SKM-1 (cell line): ENCODE data around the gene ABCA2.

Experiments
- DNase-seq: peaks from one replicate; lab custom pipeline; 2025; ENCODE audit not compliant: unreplicated experiment; lab: John Stamatoyannopoulos, UW

The ABCA2 gene

DNA sequence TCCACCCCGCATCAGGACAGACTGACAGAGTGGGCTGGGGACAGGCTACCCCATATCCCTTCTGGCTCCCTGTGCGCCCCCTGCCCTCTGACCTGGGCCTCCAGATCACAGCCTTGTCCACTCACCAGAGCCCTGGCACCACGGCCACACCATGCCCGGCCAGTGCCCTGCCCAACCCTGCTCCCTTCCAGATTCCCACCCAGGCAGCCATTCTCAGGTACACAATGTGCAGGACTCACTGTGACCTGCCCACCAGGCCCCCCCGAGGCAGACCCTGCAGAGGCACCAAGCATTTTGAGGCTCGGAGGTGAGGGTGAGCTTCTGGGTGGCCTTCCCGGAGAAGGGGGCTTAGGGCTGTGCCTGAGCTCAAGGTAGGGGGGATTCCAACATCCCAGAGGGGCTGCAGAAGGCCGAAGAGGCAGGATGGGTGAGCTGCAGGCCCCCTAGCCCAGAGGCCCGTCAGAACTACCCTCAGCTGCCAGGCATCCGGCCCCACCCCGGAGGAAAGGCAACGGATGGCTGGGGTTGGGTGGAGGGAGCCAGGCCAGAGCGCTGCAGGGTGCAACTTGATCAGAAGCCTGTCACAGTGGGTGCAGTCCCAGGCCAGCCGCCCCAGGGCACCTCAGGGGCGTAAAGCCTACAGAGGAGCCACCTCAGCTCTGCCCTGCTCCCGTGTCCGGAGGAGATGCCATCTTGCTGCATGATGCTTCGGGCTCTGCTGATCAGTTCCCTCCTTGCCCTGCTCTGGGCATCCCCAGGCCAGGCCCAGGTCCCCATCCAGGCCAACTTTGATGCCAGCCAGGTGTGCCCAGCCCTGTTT is 45.6 kb downstream of the ABCA2 start, which contains the start of gene LCNL1:
Gene LCNL1 (plus strand): TSS at position 762 of the 820 bp plus-strand sequence. CDS start 594 bp downstream, outside the sequence.
- no peak for DNase-seq

DNA sequence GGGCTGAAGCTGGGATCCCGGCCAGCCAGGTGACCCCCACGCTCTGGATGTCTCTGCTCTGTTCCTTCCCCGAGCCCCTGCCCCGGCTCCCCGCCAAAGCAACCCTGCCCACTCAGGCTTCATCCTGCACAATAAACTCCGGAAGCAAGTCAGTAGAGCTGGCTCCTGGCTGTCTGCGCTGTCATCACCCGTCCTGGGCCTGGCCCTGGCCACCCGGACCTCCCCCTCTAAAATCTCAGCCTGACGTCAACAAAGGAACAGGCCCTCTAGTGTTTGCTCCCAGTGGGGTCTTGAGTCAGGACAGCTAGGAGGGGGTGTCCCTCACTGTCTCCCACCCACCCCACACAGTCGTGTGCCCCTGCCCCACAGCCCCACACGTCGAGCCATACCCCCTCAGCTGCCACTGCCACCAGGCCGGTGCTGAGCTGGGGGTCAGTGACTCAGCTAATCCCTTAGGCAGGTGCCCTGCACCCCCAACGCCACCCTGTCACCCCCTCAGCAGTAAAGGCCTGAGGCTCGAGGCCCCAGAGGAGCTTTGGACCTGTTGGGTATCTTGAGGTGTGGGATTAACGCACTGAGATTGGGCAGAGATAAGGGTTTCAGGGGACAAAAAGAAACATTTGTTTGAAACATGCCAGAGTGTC is 46.3 kb downstream of the ABCA2 start:
- no peak for DNase-seq

DNA sequence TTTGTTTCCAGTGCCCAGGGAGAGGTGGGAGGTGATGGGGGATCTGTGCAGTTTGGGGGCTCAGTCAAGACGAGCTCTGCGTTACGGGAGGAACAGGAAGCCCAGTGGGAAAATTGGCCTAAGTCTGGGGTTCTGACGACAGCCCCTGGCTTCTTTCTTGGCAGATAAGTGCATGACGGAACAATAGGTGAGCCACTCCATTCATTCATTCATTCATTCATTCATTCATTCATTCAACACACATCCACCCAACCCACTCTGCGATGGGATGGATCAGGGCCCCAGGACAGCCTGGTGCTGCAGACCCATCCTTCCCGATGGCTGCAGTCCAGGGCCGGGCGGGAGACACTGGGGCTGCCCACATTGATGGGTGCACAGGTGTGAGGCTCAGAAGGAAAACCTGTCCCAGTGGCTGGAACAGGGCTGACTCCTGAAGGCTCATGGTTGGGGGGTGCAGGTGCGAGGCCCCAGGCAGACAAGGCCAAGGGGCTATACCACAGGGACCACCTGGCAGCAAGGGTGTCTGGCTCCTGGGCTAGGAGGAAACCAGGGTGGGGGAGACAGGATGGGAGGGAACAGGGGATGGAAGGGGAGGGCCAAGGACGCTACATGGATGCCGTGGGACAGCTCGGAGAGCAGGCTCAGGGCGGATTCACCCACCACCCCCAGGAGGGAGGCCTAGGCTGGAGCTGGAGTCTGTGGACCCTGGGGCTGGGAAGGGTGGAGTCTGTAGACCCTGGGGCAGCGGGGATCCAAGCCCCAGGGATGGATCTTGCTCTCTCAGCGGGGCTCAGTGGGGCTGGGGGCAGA is 47.2 kb downstream of the ABCA2 start:
- DNase-seq: no peak

DNA sequence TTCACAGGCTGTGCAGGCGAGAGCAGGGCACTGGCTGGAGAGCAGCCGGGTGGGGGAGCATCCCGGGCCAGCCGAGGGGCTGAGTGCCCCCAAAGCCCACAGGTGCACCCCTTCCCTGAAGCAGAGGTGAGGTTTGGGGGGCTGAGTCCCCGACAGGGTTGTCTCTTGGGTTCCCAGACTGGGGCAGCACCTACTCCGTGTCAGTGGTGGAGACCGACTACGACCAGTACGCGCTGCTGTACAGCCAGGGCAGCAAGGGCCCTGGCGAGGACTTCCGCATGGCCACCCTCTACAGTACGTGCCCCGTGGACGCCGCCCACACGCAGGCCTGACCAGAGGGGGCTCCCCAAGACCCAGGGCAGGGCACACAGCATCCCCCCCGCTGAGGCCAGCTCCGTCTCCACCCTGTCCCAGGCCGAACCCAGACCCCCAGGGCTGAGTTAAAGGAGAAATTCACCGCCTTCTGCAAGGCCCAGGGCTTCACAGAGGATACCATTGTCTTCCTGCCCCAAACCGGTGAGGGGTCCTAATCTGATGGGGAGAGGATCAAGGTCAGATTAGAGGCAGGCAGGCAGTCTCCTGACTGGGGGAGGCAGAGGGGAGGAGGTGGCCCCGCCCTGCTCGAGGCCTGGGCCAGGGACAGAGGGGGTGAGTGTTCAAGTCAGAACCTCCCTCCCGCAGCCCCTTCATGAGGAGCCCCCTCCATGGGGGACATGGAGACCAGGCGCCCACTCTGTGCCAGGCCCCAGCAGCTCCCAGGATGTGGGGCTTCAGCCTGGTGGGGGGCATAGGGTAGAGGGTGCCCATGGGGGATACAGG is 48.1 kb downstream of the ABCA2 start:
- no peak for DNase-seq

DNA sequence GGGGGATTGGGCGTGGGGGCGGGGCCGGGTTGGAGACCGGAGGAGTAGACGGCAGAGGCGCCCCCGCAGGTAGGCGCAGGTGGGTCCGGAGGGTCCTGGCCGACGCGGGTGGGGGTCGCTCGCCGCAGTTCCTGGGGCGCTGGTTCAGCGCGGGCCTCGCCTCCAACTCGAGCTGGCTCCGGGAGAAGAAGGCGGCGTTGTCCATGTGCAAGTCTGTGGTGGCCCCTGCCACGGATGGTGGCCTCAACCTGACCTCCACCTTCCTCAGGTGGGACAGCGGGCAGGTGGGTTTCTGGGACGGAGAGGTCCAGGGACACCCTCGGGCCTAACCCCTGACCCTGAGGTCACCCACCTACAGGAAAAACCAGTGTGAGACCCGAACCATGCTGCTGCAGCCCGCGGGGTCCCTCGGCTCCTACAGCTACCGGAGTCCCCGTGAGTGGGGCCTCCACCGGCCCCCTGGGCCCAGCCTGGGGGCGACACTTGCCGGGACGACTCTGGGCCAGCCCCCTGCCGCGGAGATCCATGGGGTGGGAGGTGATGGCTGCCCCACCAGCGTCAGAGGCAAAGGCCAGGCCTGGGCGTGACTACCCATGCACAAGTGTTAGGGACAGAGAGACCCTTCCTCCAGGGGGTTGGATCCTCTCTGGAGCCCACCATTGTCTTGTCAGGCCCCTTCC is 49.0 kb downstream of the ABCA2 start:
- no peak for DNase-seq

DNA sequence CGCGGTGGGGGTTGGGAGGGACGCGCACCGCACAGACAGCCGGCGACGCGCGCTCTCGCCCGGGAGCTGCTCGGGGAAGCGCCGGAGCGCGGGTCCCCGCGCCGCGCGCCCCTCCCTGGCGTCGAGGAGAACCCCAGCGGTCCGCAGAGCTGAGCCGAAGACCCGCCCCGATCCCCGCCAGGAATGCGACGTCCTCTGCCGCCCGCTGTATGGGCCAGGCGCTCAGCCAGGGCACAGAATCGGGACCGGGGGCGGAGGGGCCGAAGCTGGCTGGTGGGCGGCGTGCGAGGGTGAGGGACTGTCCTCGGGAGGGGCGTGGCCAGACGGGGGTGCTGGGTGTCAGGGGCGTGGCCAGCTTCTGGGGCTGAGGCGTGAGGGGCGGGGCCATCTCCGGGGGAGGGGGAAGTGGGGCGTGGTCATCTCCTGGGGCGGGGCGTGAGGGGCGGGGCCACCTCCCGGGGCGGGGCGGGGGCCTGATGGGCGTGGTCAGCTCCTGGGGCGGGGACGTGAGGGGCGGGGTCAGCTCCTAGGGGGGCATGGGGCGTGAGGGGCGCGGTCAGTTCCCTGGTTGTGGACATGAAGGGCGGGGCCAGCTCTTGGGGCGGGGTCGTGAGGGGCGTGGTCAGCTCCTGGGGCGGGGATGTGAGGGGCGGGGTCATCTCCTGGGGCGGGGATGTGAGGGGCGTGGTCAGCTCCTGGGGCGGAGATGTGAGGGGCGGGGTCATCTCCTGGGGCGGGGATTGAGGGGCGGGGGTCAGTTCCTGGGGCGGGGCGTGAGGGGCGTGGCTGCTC is 49.8 kb downstream of the ABCA2 start:
- no peak for DNase-seq

DNA sequence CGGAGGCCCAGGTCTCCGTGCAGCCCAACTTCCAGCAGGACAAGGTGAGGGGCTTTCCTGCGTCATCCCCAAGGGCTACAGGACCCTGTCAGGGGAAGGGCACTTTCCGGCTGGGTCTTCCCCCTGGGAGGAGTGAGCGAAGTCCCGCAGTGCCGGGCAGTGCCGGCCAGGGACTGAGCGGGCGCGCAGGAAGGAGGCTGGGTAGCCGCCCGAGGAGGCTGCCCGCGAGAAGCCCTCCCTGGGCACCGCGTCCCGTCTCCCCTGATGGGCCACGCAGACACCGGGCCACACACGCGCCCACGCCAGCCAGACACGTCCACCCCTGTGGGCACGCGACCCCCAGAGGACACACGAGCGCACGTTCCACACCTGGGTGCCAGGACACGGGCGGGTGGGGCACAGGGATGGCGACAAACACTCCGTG is 50.4 kb downstream of the ABCA2 start:
- DNase-seq: no peak

DNA sequence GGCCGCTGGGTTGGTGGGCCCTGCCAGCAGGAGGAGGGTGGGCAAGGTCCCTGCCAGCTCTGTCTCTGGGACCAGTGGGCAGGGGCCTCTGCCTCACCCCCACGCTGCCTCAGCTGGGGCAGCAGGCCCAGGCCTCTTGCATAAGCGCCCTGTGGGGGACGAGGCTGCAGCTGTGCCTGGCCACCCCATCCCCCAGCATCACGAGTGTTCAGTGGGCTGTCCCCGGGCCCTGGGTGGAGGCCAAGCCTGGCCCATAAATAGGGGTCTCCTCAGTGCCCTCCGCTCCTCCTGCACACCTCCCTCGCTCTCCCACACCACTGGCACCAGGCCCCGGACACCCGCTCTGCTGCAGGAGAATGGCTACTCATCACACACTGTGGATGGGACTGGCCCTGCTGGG is 50.8 kb downstream of the ABCA2 start, which contains the start of gene PTGDS:
Gene PTGDS (plus strand): TSS at position 282 of the 400 bp plus-strand sequence. CDS start 75 bp downstream, at position 357.
- DNase-seq: no peak

DNA sequence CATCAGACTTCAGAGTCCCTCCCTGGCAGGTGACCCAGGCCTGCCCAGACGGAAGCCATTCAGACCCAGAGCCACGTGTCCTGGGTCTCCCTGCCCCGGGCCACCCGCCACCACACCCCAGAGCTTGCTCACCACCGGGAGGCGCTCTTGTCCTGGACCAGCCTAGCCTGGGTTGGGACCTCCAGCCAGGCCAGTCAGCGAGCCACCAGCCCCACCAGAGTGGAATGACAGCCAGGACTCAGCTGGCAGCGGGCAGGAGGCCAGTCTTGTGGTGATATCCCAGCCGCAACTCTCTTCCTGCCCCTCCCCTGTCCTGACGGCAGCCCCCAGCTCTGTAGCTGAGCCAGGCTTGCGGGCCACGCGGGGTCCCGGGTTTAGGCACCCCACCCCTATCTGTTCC is 52.4 kb downstream of the ABCA2 start:
- DNase-seq: no peak

DNA sequence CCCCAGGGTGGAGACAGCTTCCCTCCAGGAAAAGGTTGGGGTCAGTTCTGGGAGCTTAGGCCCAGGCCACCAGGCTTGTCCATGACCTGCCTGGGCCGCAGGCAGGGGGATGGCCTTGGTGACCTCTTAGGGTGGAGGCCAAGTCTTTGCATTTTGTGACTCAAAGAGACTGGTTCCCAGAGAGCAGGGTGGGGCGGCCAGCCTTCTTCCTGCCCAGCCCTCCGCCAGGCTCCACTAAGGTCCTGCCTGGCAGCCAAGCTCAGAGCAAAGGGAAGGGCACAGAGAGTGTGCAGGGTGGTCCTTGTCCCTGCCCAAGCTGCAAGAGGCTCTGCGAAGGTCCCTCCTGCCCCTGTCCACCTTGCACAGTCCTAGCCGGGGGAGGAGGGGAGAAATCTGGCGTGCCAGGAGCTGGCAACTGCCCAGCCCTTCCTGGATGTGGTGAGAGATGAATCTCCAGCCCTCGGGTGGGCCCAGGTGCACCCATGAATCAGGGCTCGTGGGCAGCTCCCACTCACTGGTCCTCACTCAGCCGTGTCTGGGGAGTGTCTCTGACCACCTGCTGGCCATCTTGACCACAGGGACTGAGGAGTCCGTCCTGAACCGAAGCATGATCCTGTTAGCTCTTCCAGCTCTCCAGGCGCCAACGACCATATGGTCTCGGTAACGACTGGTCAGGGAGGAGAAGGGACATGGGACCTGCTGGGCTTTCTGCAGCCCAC is 53.1 kb downstream of the ABCA2 start:
- DNase-seq: no peak

DNA sequence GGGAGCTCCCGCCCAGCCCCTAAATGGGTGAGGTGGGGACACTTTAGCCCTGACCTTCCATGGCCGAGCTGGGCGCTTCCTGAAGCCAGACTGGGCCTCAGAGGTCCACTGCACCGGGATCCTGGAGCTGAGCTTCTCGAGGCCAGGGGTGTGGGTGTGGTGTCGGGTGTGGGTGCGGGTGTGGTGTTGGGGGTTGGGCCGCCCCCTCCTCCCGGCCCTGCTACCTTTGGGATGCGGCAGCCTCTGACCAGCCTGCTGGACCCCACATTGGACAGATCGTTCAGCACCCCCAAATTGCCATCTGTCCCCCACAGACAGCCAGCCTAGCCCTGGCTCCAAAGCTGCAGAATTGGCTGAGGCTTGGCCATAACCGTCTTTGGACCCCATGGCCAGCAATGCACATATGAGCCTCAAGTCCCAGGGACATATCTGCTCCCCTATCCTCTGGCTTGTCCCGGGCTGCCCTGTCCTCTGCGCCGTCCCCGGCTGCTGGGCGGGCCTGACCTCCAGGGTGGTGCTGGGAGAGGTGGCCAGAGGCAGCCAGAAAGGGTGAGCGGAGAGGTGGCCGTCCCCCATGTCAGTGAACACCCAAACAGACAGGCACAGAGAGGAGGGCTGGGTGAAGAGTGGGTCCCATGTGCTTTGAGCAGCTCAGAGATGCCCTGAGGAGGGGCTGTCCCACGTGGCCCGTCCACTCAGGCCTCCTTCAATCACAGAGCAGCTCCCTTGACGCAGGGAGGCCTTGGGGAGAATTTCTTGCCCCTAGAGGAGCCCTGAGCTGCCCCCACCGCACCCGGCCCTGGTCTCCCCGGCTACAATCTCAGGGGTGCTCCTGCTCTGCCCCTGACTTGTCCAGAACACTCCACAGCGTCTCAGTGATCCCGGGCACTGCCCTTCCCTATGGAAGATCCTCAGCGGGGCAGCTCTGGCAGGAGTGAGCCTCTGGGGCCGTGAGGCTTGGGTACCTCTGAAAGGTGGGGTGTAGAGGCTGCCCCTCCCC is 54.1 kb downstream of the ABCA2 start:
- DNase-seq: no peak

DNA sequence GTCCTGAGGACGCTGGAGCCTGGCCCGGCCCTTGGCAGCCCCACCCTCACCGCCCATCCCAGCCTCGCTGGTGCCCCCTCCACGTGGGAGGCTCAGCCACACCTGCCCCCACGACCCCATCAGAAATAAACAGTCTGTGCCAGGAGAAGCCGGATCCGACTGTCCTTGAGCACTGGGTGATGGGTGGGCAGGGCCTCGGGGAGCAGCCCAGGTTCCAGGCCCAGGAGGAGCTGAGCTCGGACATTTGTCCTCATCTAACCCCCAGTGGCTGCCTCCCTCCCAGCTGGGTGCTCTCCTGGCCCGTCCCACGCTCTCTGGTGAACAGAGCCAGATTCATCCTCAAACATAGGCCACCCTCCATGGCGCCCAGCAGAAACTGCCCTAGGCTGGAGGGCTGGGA is 55.3 kb downstream of the ABCA2 start:
- no peak for DNase-seq

DNA sequence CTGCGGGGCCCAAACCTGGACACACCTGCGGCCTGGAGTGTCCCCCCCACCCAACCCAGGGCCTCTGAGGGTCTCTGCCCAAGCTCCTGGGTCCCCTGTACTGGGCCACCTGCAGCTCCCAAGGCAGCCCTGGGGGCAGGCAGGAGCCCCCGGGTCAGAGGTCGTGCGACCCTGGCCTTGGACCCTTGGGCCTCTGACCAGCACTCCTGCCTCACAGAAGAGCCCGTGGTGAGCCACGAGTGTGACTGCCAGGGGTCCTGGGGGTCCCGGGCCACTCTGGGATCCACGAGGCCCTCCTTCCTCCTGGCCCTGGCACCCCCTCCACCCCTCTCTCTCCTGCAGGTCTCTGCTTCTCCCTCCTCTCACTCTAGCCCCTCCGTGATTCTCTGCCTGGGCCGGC is 55.7 kb downstream of the ABCA2 start:
- DNase-seq: no peak

DNA sequence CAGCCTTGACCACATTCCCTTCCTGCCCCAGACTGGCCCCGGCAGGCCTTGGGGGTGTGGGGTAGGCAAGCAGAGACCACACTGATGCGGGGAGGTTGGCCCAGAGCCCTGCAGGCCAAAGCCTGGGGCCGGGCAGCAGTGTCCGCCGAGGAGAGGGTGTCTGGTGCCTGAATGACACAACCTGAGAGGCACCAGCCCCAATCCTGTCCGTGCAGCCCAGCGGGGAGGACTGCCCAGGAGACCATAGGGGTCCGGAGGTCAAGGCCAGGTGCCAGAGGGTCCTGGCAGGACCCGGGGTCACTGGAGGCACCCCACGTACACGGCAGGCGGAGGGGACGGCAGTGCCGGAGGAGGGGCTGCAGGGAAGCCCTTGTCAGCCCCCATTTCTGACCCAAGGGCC is 56.3 kb downstream of the ABCA2 start:
- DNase-seq: no peak

DNA sequence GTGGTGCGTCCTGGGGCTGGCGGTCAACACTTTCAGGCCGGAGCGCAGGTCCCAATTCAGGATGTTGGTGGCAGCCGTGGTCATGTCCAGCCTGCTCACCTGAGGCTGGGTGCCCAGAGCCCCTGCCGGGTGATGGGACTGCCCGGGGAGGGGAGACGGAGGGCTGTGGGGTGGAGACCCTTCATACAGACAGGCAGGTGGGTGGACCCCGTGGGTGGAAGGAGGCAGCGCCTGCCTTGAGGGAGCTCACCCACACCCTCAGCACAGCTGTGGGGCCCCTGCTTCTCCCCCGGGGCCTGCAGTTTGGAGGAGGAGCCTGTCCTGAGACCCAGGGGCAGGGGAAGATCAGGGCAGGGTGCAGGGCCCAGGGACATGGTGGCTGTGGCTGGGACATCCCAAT is 57.7 kb downstream of the ABCA2 start:
- DNase-seq: no peak

DNA sequence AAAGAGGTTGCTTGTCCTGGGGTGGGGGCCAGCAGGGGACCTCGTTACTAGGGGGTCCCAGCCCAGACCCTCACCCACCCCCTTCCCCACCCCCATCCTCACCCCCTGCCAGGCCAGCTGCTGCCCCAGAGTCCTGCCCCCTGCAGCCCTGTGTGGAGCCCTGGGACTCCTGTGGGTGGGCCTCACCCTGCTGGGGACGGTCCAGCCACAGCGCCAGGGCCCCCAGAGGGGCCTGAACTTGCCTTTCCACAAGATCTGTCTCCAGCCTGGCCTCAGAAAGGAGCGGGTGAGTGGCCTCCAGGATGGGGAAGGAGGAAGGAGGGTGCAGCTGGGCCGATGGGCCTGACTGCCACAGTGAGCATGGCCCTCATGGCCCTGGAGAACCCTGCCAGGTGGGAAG is 58.3 kb downstream of the ABCA2 start:
- DNase-seq: no peak

DNA sequence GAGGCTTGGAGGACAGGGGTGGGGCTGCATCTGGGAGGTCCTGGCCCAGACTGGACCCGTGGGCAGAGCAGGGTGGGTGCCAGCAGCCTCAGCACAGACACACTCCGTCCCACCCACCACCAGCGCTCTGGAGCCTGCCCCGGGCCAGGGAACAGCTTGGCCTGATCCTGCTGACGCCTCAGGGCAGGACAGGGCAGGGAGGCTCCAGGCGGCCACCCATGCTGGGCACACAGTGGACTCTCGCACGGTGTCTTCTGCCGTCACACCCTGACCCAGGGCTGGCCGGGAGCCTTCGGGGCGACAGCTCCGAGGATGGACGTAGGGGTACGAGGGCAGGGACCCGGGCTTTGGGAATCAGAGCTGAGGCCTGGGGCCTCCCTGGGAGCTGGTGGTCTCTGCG is 58.9 kb downstream of the ABCA2 start:
- no peak for DNase-seq
